ENCODE data around the gene TROAP.
A peak's percentile ranks its signal among the peaks of the same experiment; 100 is the strongest.

TROAP gene

DNA sequence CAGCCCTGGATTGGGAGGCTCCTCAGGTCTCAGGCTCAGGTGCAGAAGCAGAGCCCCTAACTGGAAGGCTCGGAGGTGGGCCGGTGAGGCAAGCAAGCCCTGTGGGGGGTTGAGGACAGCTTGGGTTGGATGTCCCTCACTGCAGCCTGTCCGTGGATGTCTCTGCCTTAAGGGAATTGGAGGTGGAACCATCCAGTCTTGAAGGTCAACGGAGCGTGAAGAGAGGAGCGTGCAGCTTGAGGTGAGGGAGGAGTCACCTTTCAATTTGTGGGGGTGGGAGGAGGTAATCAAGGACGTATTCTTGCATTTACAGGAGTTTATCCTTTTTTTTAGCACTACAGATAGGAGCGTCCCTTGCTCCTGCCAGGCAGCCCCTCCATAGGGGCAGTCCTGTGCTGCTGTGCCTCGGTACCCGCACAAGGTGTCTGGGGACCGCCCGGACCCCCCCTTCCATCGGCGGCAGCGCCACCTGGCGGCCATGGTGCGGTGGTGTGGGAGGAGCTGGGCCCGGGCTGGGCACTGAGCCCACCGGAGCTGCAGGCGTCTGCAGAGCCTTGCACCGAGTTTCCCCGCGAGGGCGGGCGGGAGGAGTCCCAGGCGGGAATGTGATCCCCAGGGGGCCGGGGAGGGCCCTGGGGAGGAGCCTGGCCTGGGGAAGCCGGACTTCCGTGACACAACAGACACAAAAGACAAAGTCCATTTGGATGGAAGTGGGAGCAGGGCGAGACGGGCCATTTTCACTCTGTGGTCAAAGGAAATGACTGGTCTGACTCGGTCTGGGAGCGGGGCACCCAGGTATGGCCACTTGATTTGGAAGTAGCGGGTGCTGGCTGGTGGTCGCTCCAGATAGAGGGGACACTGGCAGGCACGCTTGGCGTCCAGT is 24.5 kb downstream of the TROAP start:
- in situ Hi-C loops (cut with HindIII; ENCODE audit: low pct_ligation_motif_present, low sequenced_read_pairs), result no loop called here
- TF ChIP-seq, protein P1, sequence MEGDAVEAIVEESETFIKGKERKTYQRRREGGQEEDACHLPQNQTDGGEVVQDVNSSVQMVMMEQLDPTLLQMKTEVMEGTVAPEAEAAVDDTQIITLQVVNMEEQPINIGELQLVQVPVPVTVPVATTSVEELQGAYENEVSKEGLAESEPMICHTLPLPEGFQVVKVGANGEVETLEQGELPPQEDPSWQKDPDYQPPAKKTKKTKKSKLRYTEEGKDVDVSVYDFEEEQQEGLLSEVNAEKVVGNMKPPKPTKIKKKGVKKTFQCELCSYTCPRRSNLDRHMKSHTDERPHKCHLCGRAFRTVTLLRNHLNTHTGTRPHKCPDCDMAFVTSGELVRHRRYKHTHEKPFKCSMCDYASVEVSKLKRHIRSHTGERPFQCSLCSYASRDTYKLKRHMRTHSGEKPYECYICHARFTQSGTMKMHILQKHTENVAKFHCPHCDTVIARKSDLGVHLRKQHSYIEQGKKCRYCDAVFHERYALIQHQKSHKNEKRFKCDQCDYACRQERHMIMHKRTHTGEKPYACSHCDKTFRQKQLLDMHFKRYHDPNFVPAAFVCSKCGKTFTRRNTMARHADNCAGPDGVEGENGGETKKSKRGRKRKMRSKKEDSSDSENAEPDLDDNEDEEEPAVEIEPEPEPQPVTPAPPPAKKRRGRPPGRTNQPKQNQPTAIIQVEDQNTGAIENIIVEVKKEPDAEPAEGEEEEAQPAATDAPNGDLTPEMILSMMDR (IDR thresholded peaks at IDR 0.05; ENCODE audit: low read depth, low read length, missing control alignments), result peak; percentile 87
- Histone ChIP-seq H3K4me3 (ENCODE audit: low read depth, low read length) (peak overlapping the region; percentile 48), H3K27me3 (replicated peaks) (peaks cover 7% of the 10 kb centered on the region), H3K36me3 (replicated peaks) (no peaks in the 10 kb centered on the region), H3K27ac (peak overlapping the region; percentile 41)
- DNase-seq, result peak; percentile 82

DNA sequence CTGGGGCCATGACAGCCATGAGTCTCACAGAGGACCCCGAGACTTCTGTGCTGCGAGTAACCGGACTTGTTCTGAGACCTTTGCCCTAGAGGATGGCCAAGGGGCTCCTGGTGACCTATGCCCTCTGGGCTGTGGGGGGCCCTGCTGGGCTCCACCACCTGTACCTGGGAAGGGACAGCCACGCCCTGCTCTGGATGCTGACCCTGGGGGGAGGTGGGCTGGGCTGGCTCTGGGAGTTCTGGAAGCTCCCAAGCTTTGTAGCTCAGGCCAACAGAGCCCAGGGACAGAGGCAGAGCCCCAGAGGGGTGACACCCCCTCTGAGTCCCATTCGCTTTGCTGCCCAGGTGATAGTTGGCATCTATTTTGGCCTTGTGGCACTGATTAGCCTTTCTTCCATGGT is 25.7 kb downstream of the TROAP start:
- TF ChIP-seq, protein P1 (IDR thresholded peaks at IDR 0.05; ENCODE audit: low read depth, low read length, missing control alignments), result no peak
- Histone ChIP-seq H3K27me3 (replicated peaks) (peaks cover 7% of the 10 kb centered on the region), H3K36me3 (replicated peaks) (no peaks in the 10 kb centered on the region), H3K4me3 (ENCODE audit: low read depth, low read length) (no peak overlapping the region), H3K27ac (no peak overlapping the region)
- in situ Hi-C loops (cut with HindIII; ENCODE audit: low pct_ligation_motif_present, low sequenced_read_pairs), result no loop called here
- DNase-seq, result no peak

DNA sequence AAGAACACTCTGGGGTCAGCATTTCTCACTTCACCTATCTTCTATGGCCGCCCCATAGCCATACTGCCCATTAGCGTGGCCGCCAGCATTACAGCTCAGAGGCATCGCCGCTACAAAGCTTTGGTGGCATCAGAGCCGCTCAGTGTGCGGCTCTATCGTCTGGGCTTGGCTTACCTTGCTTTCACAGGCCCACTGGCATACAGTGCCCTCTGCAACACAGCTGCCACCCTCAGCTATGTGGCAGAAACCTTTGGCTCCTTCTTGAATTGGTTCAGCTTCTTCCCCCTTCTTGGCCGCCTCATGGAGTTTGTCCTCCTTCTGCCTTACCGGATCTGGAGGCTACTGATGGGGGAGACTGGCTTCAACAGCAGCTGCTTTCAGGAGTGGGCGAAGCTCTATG is 26.2 kb downstream of the TROAP start:
- in situ Hi-C loops (cut with HindIII; ENCODE audit: low pct_ligation_motif_present, low sequenced_read_pairs), result no loop called here
- DNase-seq, result no peak
- H3K27ac ChIP-seq, result no peak overlapping the region
- H3K27me3 ChIP-seq (replicated peaks), result peaks cover 7% of the 10 kb centered on the region
- H3K4me3 ChIP-seq (ENCODE audit: low read depth, low read length), result no peak overlapping the region
- no peaks in the 10 kb centered on the region for H3K36me3 ChIP-seq (replicated peaks)
- TF ChIP-seq, protein P1 (IDR thresholded peaks at IDR 0.05; ENCODE audit: low read depth, low read length, missing control alignments), result no peak

DNA sequence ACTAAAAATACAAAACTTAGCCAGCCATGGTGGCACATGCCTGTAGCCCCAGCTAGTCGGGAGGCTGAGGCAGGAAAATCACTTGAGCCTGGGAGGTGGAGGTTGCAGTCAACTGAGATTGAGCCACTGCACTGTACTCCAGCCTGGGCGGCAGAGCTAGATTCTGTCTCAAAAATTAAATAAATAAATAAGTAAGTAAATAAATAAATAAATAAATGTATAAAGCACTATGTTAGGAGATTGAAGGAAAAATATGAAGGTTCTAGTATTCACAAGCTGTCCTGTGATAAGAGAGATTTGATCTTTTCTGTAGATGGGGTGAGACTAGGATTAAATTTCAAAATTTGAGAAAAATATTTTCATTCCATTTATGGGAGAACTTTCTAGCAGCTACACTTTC is 29.3 kb downstream of the TROAP start:
- Histone ChIP-seq H3K36me3 (replicated peaks) (no peaks in the 10 kb centered on the region), H3K27ac (no peak overlapping the region), H3K4me3 (ENCODE audit: low read depth, low read length) (no peak overlapping the region), H3K27me3 (replicated peaks) (no peaks in the 10 kb centered on the region)
- in situ Hi-C loops (cut with HindIII; ENCODE audit: low pct_ligation_motif_present, low sequenced_read_pairs), result loop anchor here (25.0 kb wide), 1 partner anchor 160 kb away; no protein-coding TSS in a partner anchor
- no peak for DNase-seq
- TF ChIP-seq, protein P1 (IDR thresholded peaks at IDR 0.05; ENCODE audit: low read depth, low read length, missing control alignments), result no peak

DNA sequence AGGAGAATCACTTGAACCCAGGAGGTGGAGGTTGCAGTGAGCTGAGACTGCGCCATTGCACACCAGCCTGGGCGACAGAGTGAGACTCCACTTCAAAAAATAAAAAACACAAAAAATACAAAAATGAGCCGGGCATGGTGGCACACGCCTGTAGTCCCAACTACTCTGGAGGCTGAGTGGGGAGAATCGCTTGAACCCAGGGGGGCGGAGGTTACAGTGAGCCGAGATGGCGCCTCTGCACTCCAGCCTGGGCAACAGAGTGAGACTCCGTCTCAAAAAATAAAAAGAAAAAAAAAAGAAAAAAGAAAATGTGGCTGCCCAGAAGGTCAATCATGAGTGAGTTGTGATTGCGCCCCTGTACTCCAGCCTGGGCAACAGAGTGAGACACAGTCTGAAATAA is 32.9 kb downstream of the TROAP start:
- Histone ChIP-seq H3K27me3 (replicated peaks) (no peaks in the 10 kb centered on the region), H3K36me3 (replicated peaks) (no peaks in the 10 kb centered on the region), H3K4me3 (ENCODE audit: low read depth, low read length) (no peak overlapping the region), H3K27ac (no peak overlapping the region)
- DNase-seq, result no peak
- TF ChIP-seq, protein P1 (IDR thresholded peaks at IDR 0.05; ENCODE audit: low read depth, low read length, missing control alignments), result no peak
- in situ Hi-C loops (cut with HindIII; ENCODE audit: low pct_ligation_motif_present, low sequenced_read_pairs), result loop anchor here (25.0 kb wide), 1 partner anchor 156 kb away; no protein-coding TSS in a partner anchor
